Mesenchymal stem cell (in vitro differentiated cells and primary cell): Measurements from ENCODE around the gene KLC4.

Experiments used
- DNase-seq: peaks from one replicate; pipeline ENCODE4 v3.0.0-alpha.2; 2013
- H2AFZ ChIP-seq: one replicate; pipeline ENCODE4 v1.6.1; 2013; ENCODE audit warnings: low read depth, mild to moderate bottlenecking, control low read depth, inconsistent platforms, low read length, moderate library complexity
- H2AK5ac ChIP-seq: 2 replicates; pipeline ENCODE4 v1.6.1; 2013; ENCODE audit warnings: low read length, moderate library complexity, mild to moderate bottlenecking, inconsistent platforms; ENCODE audit not compliant: severe bottlenecking
- H2BK120ac ChIP-seq: one replicate; pipeline ENCODE4 v1.6.1; 2013; ENCODE audit warnings: low read depth, mild to moderate bottlenecking, inconsistent platforms, low read length, moderate library complexity
- H2BK12ac ChIP-seq, 2 experiments: one replicate each; pipeline ENCODE4 v1.6.1; 2013; ENCODE audit warnings: inconsistent platforms in 2 of 2, low read length in 2 of 2, mild to moderate bottlenecking in 2 of 2, moderate library complexity in 2 of 2, control low read depth in 1 of 2
- H2BK15ac ChIP-seq: one replicate; pipeline ENCODE4 v1.6.1; 2013; ENCODE audit warnings: mild to moderate bottlenecking, low read depth, inconsistent platforms; ENCODE audit not compliant: poor library complexity, severe bottlenecking
- H2BK5ac ChIP-seq: 2 replicates; pipeline ENCODE4 v1.6.1; 2013; ENCODE audit warnings: low read depth, mild to moderate bottlenecking, low read length, control low read depth, inconsistent platforms; ENCODE audit not compliant: poor library complexity, severe bottlenecking
- H3K14ac ChIP-seq, 2 experiments: one replicate each; pipeline ENCODE4 v1.6.1; 2013; ENCODE audit warnings: inconsistent platforms in 2 of 2, low read length in 2 of 2, control low read depth in 1 of 2, mild to moderate bottlenecking in 1 of 2, moderate library complexity in 1 of 2
- H3K18ac ChIP-seq, 2 experiments: one replicate each; pipeline ENCODE4 v1.6.1; 2013; ENCODE audit warnings: inconsistent platforms in 2 of 2, low read length in 2 of 2, control low read depth in 1 of 2, low read depth in 1 of 2, mild to moderate bottlenecking in 1 of 2
- H3K23ac ChIP-seq, 2 experiments: one replicate each; pipeline ENCODE4 v1.6.1; 2013; ENCODE audit warnings: inconsistent platforms in 2 of 2, low read length in 2 of 2, mild to moderate bottlenecking in 2 of 2, moderate library complexity in 2 of 2, control low read depth in 1 of 2
- H3K27ac ChIP-seq: 2 replicates; pipeline ENCODE4 v1.5.1; 2013; ENCODE audit warnings: mild to moderate bottlenecking, moderate library complexity, low read length, control low read depth, inconsistent platforms; ENCODE audit not compliant: poor library complexity, severe bottlenecking
- H3K27me3 ChIP-seq, 2 experiments: 2 replicates each; pipeline versions ENCODE4 v1.6.1 to v1.7.0; 2013; ENCODE audit warnings: low read length in 2 of 2, mild to moderate bottlenecking in 2 of 2, moderate library complexity in 2 of 2, control low read depth in 1 of 2, inconsistent platforms in 1 of 2; ENCODE audit not compliant: control insufficient read depth in 1 of 2, insufficient read depth in 1 of 2
- H3K36me3 ChIP-seq, 2 experiments: 2 replicates each; pipeline versions ENCODE4 v1.6.1 to v1.7.0; 2013; ENCODE audit warnings: low read length in 2 of 2, control low read depth in 1 of 2, inconsistent platforms in 1 of 2, low read depth in 1 of 2, mild to moderate bottlenecking in 1 of 2; ENCODE audit not compliant: insufficient read depth in 2 of 2, control insufficient read depth in 1 of 2
- H3K4ac ChIP-seq, 2 experiments: one replicate each; pipeline ENCODE4 v1.6.1; 2013; ENCODE audit warnings: inconsistent platforms in 2 of 2, low read length in 2 of 2, mild to moderate bottlenecking in 2 of 2, moderate library complexity in 2 of 2, control low read depth in 1 of 2, low read depth in 1 of 2
- H3K4me1 ChIP-seq: 2 replicates; pipeline ENCODE4 v1.6.1; 2013; ENCODE audit warnings: low read depth, low read length, control low read depth; ENCODE audit not compliant: control insufficient read depth, insufficient read depth
- H3K4me2 ChIP-seq: 2 replicates; pipeline ENCODE4 v1.6.1; 2013; ENCODE audit warnings: low read length, mild to moderate bottlenecking, inconsistent platforms; ENCODE audit not compliant: poor library complexity, severe bottlenecking
- H3K4me3 ChIP-seq, 2 experiments: 2 replicates each; pipeline versions ENCODE4 v1.5.1 to v1.7.0; 2013; ENCODE audit warnings: low read length in 2 of 2, mild to moderate bottlenecking in 2 of 2, control low read depth in 1 of 2, low read depth in 1 of 2; ENCODE audit not compliant: insufficient read depth in 1 of 2
- H3K79me1 ChIP-seq: replicated peaks from 2 replicates; pipeline ENCODE4 v1.6.1; 2013; ENCODE audit warnings: mild to moderate bottlenecking, control low read depth, low read length, inconsistent platforms; ENCODE audit not compliant: poor library complexity, severe bottlenecking
- H3K9ac ChIP-seq: 2 replicates; pipeline ENCODE4 v1.7.0; 2013; ENCODE audit warnings: mild to moderate bottlenecking, low read length, moderate library complexity
- H3K9me3 ChIP-seq: 2 replicates; pipeline ENCODE4 v1.7.0; 2013; ENCODE audit warnings: mild to moderate bottlenecking, low read length; ENCODE audit not compliant: control insufficient read depth
- H4K8ac ChIP-seq: one replicate; pipeline ENCODE4 v1.6.1; 2013; ENCODE audit warnings: inconsistent platforms, mild to moderate bottlenecking, low read length, moderate library complexity
- H4K91ac ChIP-seq: one replicate; pipeline ENCODE4 v1.6.1; 2013; ENCODE audit warnings: mild to moderate bottlenecking, low read length, inconsistent platforms
- WGBS: methylation state at CpG from one replicate; pipeline ENCODE4 v1.1.7; 2013; ENCODE audit warnings: mixed read lengths; 5-methylcytosine and 5-hydroxymethylcytosine counted together

The KLC4 gene

GRCh38 chr6:43075670-43076463 is 16.4 kb downstream of the KLC4 start, which contains the start of gene PTK7:
Gene PTK7, plus strand, starts transcription at chr6:43076314. Its CDS starts 175 bp downstream, at chr6:43076489.
- Histone ChIP-seq H3K9ac (peak within 1 kb of the TSS; percentile 91), H3K36me3 (peaks cover 26 to 29% of the 10 kb centered on the region in 2 experiments), H2AFZ (peak within 1 kb of the TSS; percentile 54), H3K9me3 (no peaks in the 10 kb centered on the region), H2BK15ac (peak within 1 kb of the TSS; percentile 93), H2AK5ac (peak within 1 kb of the TSS; percentile 87), H3K27ac (peak within 1 kb of the TSS; percentile 97), H4K8ac (peak within 1 kb of the TSS; percentile 94), H3K79me1 (peaks cover 3% of the 10 kb centered on the region), H3K4me2 (peak within 1 kb of the TSS; percentile 86), H3K18ac (peak within 1 kb of the TSS; percentile 80 to 95), H3K4ac (peak within 1 kb of the TSS; percentile 75 to 80), H3K14ac (peak within 1 kb of the TSS; percentile 36 to 96), H2BK12ac (peak within 1 kb of the TSS; percentile 28 to 52), H4K91ac (peak within 1 kb of the TSS; percentile 74), H3K4me1 (peaks cover 38% of the 10 kb centered on the region), H3K4me3 (peak within 1 kb of the TSS; percentile 89 to 95), H2BK5ac (peak within 1 kb of the TSS; percentile 94), H2BK120ac (peak within 1 kb of the TSS; percentile 40), H3K27me3 (no peaks in the 10 kb centered on the region), H3K23ac (peak within 1 kb of the TSS in 1 of 2 experiments; percentile 38)
- peak; percentile 61 for DNase-seq
- WGBS = 27% methylated on average over 7 of the region's 60 CpGs

- no peak overlapping the region for H2BK12ac ChIP-seq
- peak overlapping the region; percentile 53 for H4K91ac ChIP-seq
- H4K8ac ChIP-seq = peak overlapping the region; percentile 27
- H2BK120ac ChIP-seq = peak overlapping the region; percentile 11
- H3K23ac ChIP-seq = peak overlapping the region in 1 of 2 experiments; percentile 38
- no peaks in the 10 kb centered on the region for H3K27me3 ChIP-seq
- H3K4me1 ChIP-seq = peaks cover 36% of the 10 kb centered on the region
- peak overlapping the region; percentile 75 to 80 for H3K4ac ChIP-seq
- H3K18ac ChIP-seq = peak overlapping the region; percentile 80 to 95
- WGBS = under 1% methylated on average over 72 of the region's 72 CpGs
- peak overlapping the region; percentile 86 for H3K4me2 ChIP-seq
- H2AK5ac ChIP-seq = peak overlapping the region; percentile 4
- peak; percentile 65 for DNase-seq
- peak overlapping the region; percentile 89 to 95 for H3K4me3 ChIP-seq
- H2BK5ac ChIP-seq = peak overlapping the region; percentile 54
- no peaks in the 10 kb centered on the region for H3K9me3 ChIP-seq
- peaks cover 3% of the 10 kb centered on the region for H3K79me1 ChIP-seq
- peak overlapping the region; percentile 85 for H3K27ac ChIP-seq
- H3K36me3 ChIP-seq = peaks cover 18 to 22% of the 10 kb centered on the region in 2 experiments
- H2BK15ac ChIP-seq = peak overlapping the region; percentile 16
- H2AFZ ChIP-seq = peak overlapping the region; percentile 54
- peak overlapping the region; percentile 91 for H3K9ac ChIP-seq
- H3K14ac ChIP-seq = peak overlapping the region; percentile 36 to 96
These were observed 17.3 kb downstream of the KLC4 start for GRCh38 chr6:43076464-43077332.

DNA sequence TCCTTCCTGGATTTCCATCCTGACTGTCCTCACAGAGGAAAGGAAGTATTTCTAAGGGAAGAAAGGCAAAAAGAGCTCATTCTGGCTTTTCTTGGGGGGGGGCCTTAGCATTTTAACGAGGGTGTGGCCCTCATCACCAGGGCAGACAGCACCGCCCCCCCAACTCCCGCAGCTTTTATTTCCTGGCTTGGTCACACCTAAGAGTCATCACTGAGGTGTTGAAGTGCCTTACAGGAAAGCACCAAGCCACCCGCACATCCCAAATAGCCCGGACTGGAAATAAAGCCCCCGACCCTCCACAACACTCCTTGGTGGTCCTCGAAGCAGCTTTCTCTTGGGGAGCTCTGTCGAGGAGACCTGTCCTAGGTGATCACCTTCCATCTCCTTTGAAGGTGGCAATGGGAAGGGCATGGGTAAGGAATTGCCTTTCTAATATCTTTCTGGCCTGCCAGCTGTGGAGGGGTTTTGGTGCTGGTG is 17.9 kb downstream of the KLC4 start:
- H2BK15ac ChIP-seq = peak overlapping the region; percentile 36

More for the DNA sequence above, 17.9 kb downstream of the KLC4 start:
- H2AFZ ChIP-seq = no peak overlapping the region
- no peak overlapping the region for H4K91ac ChIP-seq
- no peak overlapping the region for H3K23ac ChIP-seq
- H3K27me3 ChIP-seq = no peaks in the 10 kb centered on the region
- H3K9ac ChIP-seq = peak overlapping the region; percentile 91
- H3K36me3 ChIP-seq = peaks cover 14 to 18% of the 10 kb centered on the region in 2 experiments
- no peak for DNase-seq
- peak overlapping the region in 1 of 2 experiments; percentile 91 for H3K14ac ChIP-seq
- no peaks in the 10 kb centered on the region for H3K9me3 ChIP-seq
- peak overlapping the region in 1 of 2 experiments; percentile 80 for H3K18ac ChIP-seq
- peak overlapping the region; percentile 89 to 95 for H3K4me3 ChIP-seq
- peak overlapping the region; percentile 86 for H3K4me2 ChIP-seq
- H2AK5ac ChIP-seq = peak overlapping the region; percentile 65
- H3K4me1 ChIP-seq = peaks cover 33% of the 10 kb centered on the region
- peak overlapping the region; percentile 85 for H3K27ac ChIP-seq
- peak overlapping the region; percentile 1 to 80 for H3K4ac ChIP-seq
- H4K8ac ChIP-seq = peak overlapping the region; percentile 47
- peaks cover 3% of the 10 kb centered on the region for H3K79me1 ChIP-seq
- peak overlapping the region; percentile 11 for H2BK120ac ChIP-seq
- 19% methylated on average over 5 of the region's 8 CpGs for WGBS
- H2BK12ac ChIP-seq = peak overlapping the region in 1 of 2 experiments; percentile 15
- no peak overlapping the region for H2BK5ac ChIP-seq
